WI38 (cell line): ENCODE measurements around the gene SYNE4.
"Not testable (repeated sequence)": the region's sequence is repeated elsewhere in the genome, so short reads cannot be mapped to it uniquely, and the experiment has no call there.

Experiments
- H3K4me3 ChIP-seq: 2 replicates; pipeline ENCODE4 v1.5.1; 2011; ENCODE audit warnings: low read depth, mild to moderate bottlenecking, control low read depth, low read length
- TF ChIP-seq, protein P1 (sequence below): IDR thresholded peaks from 2 replicates; pipeline ENCODE4 v1.5.1; 2012; ENCODE audit warnings: low read depth, mild to moderate bottlenecking, control low read depth, low read length

Gene SYNE4

DNA sequence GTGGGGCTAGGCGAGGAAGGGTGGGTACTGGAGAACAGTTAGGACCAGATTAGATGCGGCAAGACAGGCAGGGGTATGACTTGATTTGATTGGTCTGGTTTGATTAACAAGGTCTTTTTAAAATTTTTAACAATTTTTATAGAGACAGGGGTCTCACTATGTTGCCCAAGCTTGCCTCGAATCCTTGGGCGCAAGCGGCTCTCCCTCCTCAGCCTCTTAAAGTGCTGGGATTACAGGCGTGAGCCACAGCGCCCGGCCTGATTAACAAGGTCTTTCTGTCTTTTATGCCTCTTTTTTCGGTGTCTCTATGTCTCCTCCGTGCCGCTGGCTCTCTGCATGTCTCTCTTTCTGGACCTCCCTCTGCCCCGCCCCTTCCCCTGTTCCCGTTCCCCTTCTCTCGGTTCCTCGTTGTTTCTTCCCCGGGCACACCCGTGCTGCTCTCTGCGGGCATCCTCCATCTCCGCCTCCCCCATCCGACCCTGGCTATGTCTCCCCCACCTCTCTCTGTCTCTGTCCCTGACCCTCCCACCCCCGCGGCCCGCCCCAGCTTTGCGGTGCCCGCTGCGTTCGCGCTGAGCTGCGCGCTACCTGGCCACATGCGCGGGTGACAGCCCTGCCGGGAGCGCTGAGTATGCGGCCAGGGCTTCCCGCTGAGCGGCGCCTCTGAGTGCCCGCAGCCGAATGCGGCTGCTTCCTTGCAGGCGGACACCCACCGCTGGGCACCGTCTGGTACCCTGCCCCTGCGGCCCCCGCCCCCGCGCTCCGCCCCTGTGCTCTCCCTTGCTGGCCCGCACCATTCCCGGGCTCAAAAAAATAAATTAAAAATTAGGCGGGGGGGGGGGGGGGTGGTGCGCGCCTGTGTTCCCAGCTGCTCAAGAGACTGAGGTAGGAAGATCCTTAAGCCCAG is 21.7 kb downstream of the SYNE4 start:
- H3K4me3 ChIP-seq: no peak overlapping the region
- TF ChIP-seq, protein P1, sequence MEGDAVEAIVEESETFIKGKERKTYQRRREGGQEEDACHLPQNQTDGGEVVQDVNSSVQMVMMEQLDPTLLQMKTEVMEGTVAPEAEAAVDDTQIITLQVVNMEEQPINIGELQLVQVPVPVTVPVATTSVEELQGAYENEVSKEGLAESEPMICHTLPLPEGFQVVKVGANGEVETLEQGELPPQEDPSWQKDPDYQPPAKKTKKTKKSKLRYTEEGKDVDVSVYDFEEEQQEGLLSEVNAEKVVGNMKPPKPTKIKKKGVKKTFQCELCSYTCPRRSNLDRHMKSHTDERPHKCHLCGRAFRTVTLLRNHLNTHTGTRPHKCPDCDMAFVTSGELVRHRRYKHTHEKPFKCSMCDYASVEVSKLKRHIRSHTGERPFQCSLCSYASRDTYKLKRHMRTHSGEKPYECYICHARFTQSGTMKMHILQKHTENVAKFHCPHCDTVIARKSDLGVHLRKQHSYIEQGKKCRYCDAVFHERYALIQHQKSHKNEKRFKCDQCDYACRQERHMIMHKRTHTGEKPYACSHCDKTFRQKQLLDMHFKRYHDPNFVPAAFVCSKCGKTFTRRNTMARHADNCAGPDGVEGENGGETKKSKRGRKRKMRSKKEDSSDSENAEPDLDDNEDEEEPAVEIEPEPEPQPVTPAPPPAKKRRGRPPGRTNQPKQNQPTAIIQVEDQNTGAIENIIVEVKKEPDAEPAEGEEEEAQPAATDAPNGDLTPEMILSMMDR: no peak

GRCh38 chr19:35986111-35986510 is 22.5 kb downstream of the SYNE4 start:
- no peak overlapping the region for H3K4me3 ChIP-seq
- TF ChIP-seq, protein P1: no peak

DNA sequence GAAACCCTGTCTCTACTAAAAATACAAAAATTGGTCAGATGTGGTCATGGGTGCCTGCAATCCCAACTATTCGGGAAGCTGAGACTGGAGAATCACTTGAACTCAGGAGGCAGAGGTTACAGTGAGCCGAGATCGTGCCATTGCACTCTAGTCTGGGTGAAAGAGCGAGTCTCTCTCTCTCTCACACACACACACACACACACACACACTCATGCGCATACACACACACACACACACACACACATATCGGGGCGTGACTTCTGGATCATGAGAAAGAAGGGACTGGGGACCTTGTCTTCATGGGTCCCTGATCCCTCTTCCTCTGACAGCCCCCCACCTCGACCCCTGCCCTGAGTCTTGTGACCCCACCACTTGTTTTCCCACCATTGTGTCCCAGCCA is 25.4 kb downstream of the SYNE4 start:
- TF ChIP-seq, protein P1: no peak
- H3K4me3 ChIP-seq: no peak overlapping the region

- not testable (repeated sequence) for H3K4me3 ChIP-seq
Observed at GRCh38 chr19:35980997-35981396, 27.6 kb downstream of the SYNE4 start.

DNA sequence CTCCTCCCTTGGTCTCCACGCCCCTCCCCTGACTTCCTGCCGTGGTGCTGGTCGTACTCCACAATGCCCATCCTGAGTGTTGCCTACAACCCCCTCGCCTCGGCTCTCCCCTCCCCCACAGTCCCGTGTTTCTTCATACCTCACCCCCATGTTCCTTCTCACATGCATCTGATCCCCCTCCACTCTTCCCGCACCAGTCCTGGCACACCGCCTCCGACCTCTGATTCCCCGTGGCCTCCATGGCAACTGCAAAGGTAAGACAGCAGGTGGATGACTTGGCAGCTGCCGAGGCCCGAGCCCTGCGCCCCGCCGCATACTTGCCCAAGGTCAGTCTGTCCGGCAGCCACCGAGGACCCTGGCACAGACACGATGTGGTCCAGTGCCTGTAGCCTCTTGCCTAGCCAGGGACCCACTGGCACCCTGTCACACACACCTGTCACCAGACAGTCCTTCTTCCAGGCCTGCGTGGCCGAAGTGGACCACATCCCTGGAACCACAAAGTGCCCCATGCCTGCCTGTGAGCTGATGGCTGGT is 29.7 kb downstream of the SYNE4 start:
- no peak overlapping the region for H3K4me3 ChIP-seq
- TF ChIP-seq, protein P1: no peak

- no peak overlapping the region for H3K4me3 ChIP-seq
- TF ChIP-seq, protein P1: no peak
Observed at GRCh38 chr19:35978271-35978670, 30.3 kb downstream of the SYNE4 start.

- TF ChIP-seq, protein P1: no peak
- H3K4me3 ChIP-seq: no peak overlapping the region
Observed at GRCh38 chr19:35977446-35978222, 31.0 kb downstream of the SYNE4 start.
